K562 treated with DMSO at 1 percent for 4 hours (cell line): ENCODE measurements around the gene LECT2. TPM values are rescaled to one million over a fixed set of nuclear protein-coding genes. Genes with fewer than 3 reads are reported as not detected.

Experiments used
- total RNA-seq: library from RNA; unstranded; fragments of 300-600 nt; gene quantifications from 2 replicates; pipeline ENCODE4 v1.2.3, GENCODE V29; 2022; ENCODE audit not compliant: insufficient read depth

The LECT2 gene
- total RNA-seq = not detected in 2 replicates

DNA sequence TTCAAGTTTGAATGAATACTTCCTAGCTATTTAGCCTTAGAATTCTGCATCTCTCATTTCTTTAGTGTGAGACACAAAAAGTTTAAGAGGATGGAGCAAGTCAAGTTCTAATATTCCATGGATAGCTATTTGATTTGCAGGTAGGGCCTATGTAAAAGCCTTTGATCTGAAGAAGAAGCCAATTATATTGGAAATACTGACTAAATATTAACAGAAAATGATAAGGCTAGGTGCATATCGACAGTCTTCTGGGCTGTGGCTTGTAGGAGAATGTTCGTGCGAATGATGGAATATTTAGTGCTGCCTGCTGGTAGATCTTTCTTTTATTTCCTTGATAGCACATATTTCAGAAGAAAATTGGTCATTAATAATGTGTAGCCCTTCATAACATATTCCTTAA, at the start of gene LECT2:
TSS of gene LECT2 (minus strand) at position 85 of the 400 bp plus-strand sequence. CDS start 150 bp downstream, outside the sequence.

Other genes with a start within 250 kb of the LECT2 start
- gene SLC25A48, start 120.3 kb downstream of the LECT2 start, total RNA-seq = not detected in 2 replicates
- not detected in 2 replicates for gene IL9, start 59.1 kb downstream of the LECT2 start, total RNA-seq
- not detected in 2 replicates for gene TGFBI, start 74.0 kb upstream of the LECT2 start, total RNA-seq
- 12.0 and 13.5 TPM in 2 replicates for gene SMAD5, start 177.9 kb upstream of the LECT2 start, total RNA-seq
- gene SMIM32, start 238.2 kb upstream of the LECT2 start, total RNA-seq = not detected in 2 replicates